B cell (primary cell): ENCODE results near the gene CDK6. TPM values are rescaled to one million over a fixed set of nuclear protein-coding genes. Genes with fewer than 3 reads are reported as not detected.

ENCODE experiments used
- ATAC-seq: fragments of 200-7000 bp; cut with Tn5 transposase; one replicate; pipeline ENCODE4 v1.10.0; 2021; ENCODE audit warnings: low read depth, mild to moderate bottlenecking, moderate number of reproducible peaks, moderate library complexity
- CTCF ChIA-PET: fragments of 350-600 bp; sonication (Branson Sonifier 250); formaldehyde crosslinking; loops from one replicate; lab custom pipeline; 2021; ENCODE audit warnings: antibody characterized with exemption, inconsistent platforms; lab: Charles Lee
- POLR2A ChIA-PET: fragments of 350-600 bp; sonication (Branson Sonifier 250); formaldehyde crosslinking; loops from one replicate; lab custom pipeline; 2021; ENCODE audit warnings: antibody characterized with exemption; lab: Charles Lee
- DNase-seq: peaks from one replicate; pipeline ENCODE4 v3.0.0; 2013
- H2AFZ ChIP-seq: 2 replicates; pipeline ENCODE4 v1.6.1; 2012; ENCODE audit warnings: mild to moderate bottlenecking, low read depth, low read length; ENCODE audit not compliant: insufficient read depth, poor library complexity, severe bottlenecking
- H3K27ac ChIP-seq, 2 donors: 1 replicate in 1 of 2; 2 replicates in 1 of 2; pipeline ENCODE4 v1.5.1; 2012 to 2013; ENCODE audit warnings: low read length in 2 of 2, mild to moderate bottlenecking in 2 of 2, moderate library complexity in 1 of 2
- H3K27me3 ChIP-seq, 4 experiments: fragments of 200-600 bp in 1 of 4; sonication (generic) in 1 of 4; replicated peaks in 1 of 4; 1 replicate in 2 of 4; 2 replicates in 2 of 4; pipeline versions ENCODE4 v1.6.1 to v1.7.0; 2013 to 2016; ENCODE audit warnings: low read length in 3 of 4, mild to moderate bottlenecking in 2 of 4, mixed read lengths in 1 of 4, moderate library complexity in 1 of 4; ENCODE audit not compliant: insufficient read depth in 4 of 4, control insufficient read depth in 3 of 4; ENCODE audit errors: control extremely low read depth in 1 of 4
- H3K36me3 ChIP-seq, 2 experiments: replicated peaks in 1 of 2; 1 replicate in 1 of 2; 2 replicates in 1 of 2; pipeline versions ENCODE4 v1.6.1 to v1.7.1; 2013; ENCODE audit warnings: low read length in 1 of 2; ENCODE audit not compliant: insufficient read depth in 2 of 2, control insufficient read depth in 1 of 2; ENCODE audit errors: control extremely low read depth in 1 of 2, extremely low read depth in 1 of 2
- H3K4me1 ChIP-seq, 2 donors: fragments of 200-600 bp in 1 of 2; sonication (generic) in 1 of 2; 1 replicate in 1 of 2; 2 replicates in 1 of 2; pipeline versions ENCODE4 v1.5.1 to v1.6.1; 2013 to 2017; ENCODE audit warnings: low read length in 2 of 2; ENCODE audit not compliant: control insufficient read depth in 2 of 2, insufficient read depth in 2 of 2
- H3K4me2 ChIP-seq: replicated peaks from 2 replicates; pipeline ENCODE3; 2012; ENCODE audit warnings: mild to moderate bottlenecking, low read depth, low read length; ENCODE audit not compliant: poor library complexity, severe bottlenecking
- H3K4me3 ChIP-seq, 5 experiments: fragments of 200-600 bp in 1 of 5; sonication (generic) in 1 of 5; 1 replicate in 3 of 5; 2 replicates in 2 of 5; pipeline versions ENCODE4 v1.5.1 to v1.7.0; 2011 to 2016; ENCODE audit warnings: low read length in 4 of 5, mild to moderate bottlenecking in 4 of 5, low read depth in 2 of 5, control low read depth in 1 of 5, moderate library complexity in 1 of 5; ENCODE audit not compliant: insufficient read depth in 1 of 5; ENCODE audit errors: control extremely low read depth in 1 of 5, extremely low read depth in 1 of 5
- H3K79me2 ChIP-seq: fragments of 200-600 bp; sonication (generic); one replicate; pipeline ENCODE4 v1.6.0; 2016; ENCODE audit warnings: low read length; ENCODE audit not compliant: control insufficient read depth, insufficient read depth
- H3K9ac ChIP-seq: fragments of 200-600 bp; sonication (generic); 2 replicates; pipeline ENCODE4 v1.6.1; 2017; ENCODE audit warnings: mild to moderate bottlenecking, low read length, moderate library complexity
- H3K9me3 ChIP-seq, 3 donors: one replicate each; pipeline versions ENCODE4 v1.6.1 to v1.7.1; 2013; ENCODE audit warnings: low read length in 2 of 3; ENCODE audit not compliant: control insufficient read depth in 2 of 3, insufficient read depth in 1 of 3; ENCODE audit errors: control extremely low read depth in 1 of 3
- H4K20me1 ChIP-seq: 2 replicates; pipeline ENCODE4 v1.6.0; 2012; ENCODE audit warnings: mild to moderate bottlenecking, low read length; ENCODE audit not compliant: insufficient read depth, control insufficient read depth, poor library complexity, severe bottlenecking
- H3K27ac Mint-ChIP-seq: one replicate; pipeline ENCODE4 v1.8.0; 2021; ENCODE audit warnings: mixed read lengths
- H3K27me3 Mint-ChIP-seq: one replicate; pipeline ENCODE4 v1.8.0; 2021; ENCODE audit warnings: mixed read lengths
- H3K4me1 Mint-ChIP-seq: one replicate; pipeline ENCODE4 v1.8.0; 2021; ENCODE audit warnings: mixed read lengths
- H3K4me3 Mint-ChIP-seq: one replicate; pipeline ENCODE4 v1.8.0; 2021; ENCODE audit warnings: mixed read lengths
- H3K9me3 Mint-ChIP-seq: one replicate; pipeline ENCODE4 v1.8.0; 2022; ENCODE audit warnings: mixed read lengths; ENCODE audit not compliant: insufficient read depth
- CTCF ChIP-seq: fragments of 200-600 bp; IDR thresholded peaks from one replicate; pipeline ENCODE4 v1.8.0; 2022; ENCODE audit warnings: antibody characterized with exemption, mild to moderate bottlenecking
- EZH2 ChIP-seq: IDR thresholded peaks from 2 replicates; pipeline ENCODE4 v1.6.1; 2012; ENCODE audit warnings: borderline replicate concordance, low read depth, mild to moderate bottlenecking, moderate library complexity, low read length; ENCODE audit not compliant: insufficient read depth, poor library complexity, severe bottlenecking
- WGBS: methylation state at CpG from one replicate; pipeline ENCODE4 v1.1.5; 2013; ENCODE audit warnings: missing lambda C conversion rate; ENCODE audit not compliant: insufficient coverage; 5-methylcytosine and 5-hydroxymethylcytosine counted together
- intact Hi-C: fragments of 100-400 bp; cut with micrococcal nuclease; formaldehyde crosslinking; loops from one replicate; pipeline ENCODE4 v1.10.0; 2022
- polyA plus RNA-seq: library from polyadenylated mRNA; depleted of rRNA; stranded (reverse); fragments of >200 nt; gene quantifications from 2 replicates; pipeline ENCODE4 v1.2.3, GENCODE V29; 2012
- total RNA-seq, 2 donors: library from RNA; stranded (reverse); fragments of 120-200 nt in 1 of 2; gene quantifications; 1 replicate in 1 of 2; 2 replicates in 1 of 2; pipeline versions ENCODE4 v1.2.3 to v1.2.4, GENCODE V29; 2013 to 2022

Gene CDK6
- total and polyA plus RNA-seq, 2 donors (not counting 1 experiment from before 2014, with no cell fraction given): 3.0 to 14.6 TPM

- intact Hi-C loops: no loop called here
- TF ChIP-seq CTCF: no peak
- TF ChIP-seq EZH2: no peak
- H3K79me2 ChIP-seq: no peaks in the 10 kb centered on the region
- H3K9me3 Mint-ChIP-seq: peaks cover 2% of the 10 kb centered on the region
- peaks cover 31% of the 10 kb centered on the region for H3K4me1 Mint-ChIP-seq
- DNase-seq: no peak
- H3K4me2 ChIP-seq: no peak overlapping the region
- no peak overlapping the region for H3K4me3 ChIP-seq
- no peaks in the 10 kb centered on the region for H4K20me1 ChIP-seq
- H3K27ac Mint-ChIP-seq: no peak overlapping the region
- no peak overlapping the region for H3K9ac ChIP-seq
- H3K27me3 ChIP-seq: no peaks in the 10 kb centered on the region
- no CpG with 5 or more reads among the region's 1 CpG for WGBS
- CTCF ChIA-PET: interaction anchor here (2.8 kb wide), 1 partner anchor 13 kb away, joined by 16 read pairs; no protein-coding TSS in a partner anchor
- H3K4me3 Mint-ChIP-seq: no peak overlapping the region
- peaks cover 0 to 4% (median 0%) of the 10 kb centered on the region in 3 donors for H3K9me3 ChIP-seq
- no peaks in the 10 kb centered on the region for H3K36me3 ChIP-seq
- H3K4me1 ChIP-seq: peaks cover 6 to 7% of the 10 kb centered on the region in 2 donors
- H2AFZ ChIP-seq: no peak overlapping the region
- H3K27me3 Mint-ChIP-seq: no peaks in the 10 kb centered on the region
- H3K27ac ChIP-seq: no peak overlapping the region
- POLR2A ChIA-PET: no interaction called here
- no peak for ATAC-seq
Observed at GRCh38 chr7:92634205-92634604, 202.2 kb downstream of the CDK6 start.

- ChIA-PET CTCF (interaction anchor here (2.8 kb wide), 1 partner anchor 13 kb away, joined by 16 read pairs; no protein-coding TSS in a partner anchor), POLR2A (no interaction called here)
- no peaks in the 10 kb centered on the region for H3K27me3 Mint-ChIP-seq
- H3K4me1 ChIP-seq: peaks cover 6 to 7% of the 10 kb centered on the region in 2 donors
- H4K20me1 ChIP-seq: no peaks in the 10 kb centered on the region
- no peak overlapping the region for H2AFZ ChIP-seq
- ATAC-seq: peak; percentile 49
- no peaks in the 10 kb centered on the region for H3K79me2 ChIP-seq
- no peak overlapping the region for H3K4me2 ChIP-seq
- H3K4me3 Mint-ChIP-seq: no peak overlapping the region
- H3K4me3 ChIP-seq: no peak overlapping the region
- peaks cover 29% of the 10 kb centered on the region for H3K4me1 Mint-ChIP-seq
- no peaks in the 10 kb centered on the region for H3K27me3 ChIP-seq
- intact Hi-C loops: no loop called here
- H3K9ac ChIP-seq: no peak overlapping the region
- peaks cover 0 to under 1% of the 10 kb centered on the region in 2 experiments for H3K36me3 ChIP-seq
- H3K27ac Mint-ChIP-seq: no peak overlapping the region
- peaks cover 0 to 4% (median 0%) of the 10 kb centered on the region in 3 donors for H3K9me3 ChIP-seq
- TF ChIP-seq EZH2: no peak
- no peak for TF ChIP-seq CTCF
- H3K27ac ChIP-seq: no peak overlapping the region
- H3K9me3 Mint-ChIP-seq: peaks cover 4% of the 10 kb centered on the region
- no CpG with 5 or more reads among the region's 2 CpGs for WGBS
- DNase-seq: no peak
Observed at GRCh38 chr7:92633211-92633906, 203.0 kb downstream of the CDK6 start.
